ENCODE data around the gene RNF220. TPM values are rescaled to one million over a fixed set of nuclear protein-coding genes. Genes with fewer than 3 reads are reported as not detected.

RNF220 gene
- total RNA-seq, 1 experiment from 2014 or later: 128 TPM

- TF ChIP-seq HMGXB4 (CRISPR knock-in tag; IDR thresholded peaks at IDR 0.05) (no peak), MYBL2 (CRISPR knock-in tag; IDR thresholded peaks at IDR 0.05) (no peak), ZNF532 (CRISPR knock-in tag; IDR thresholded peaks at IDR 0.05; ENCODE audit: borderline replicate concordance) (no peak)
These were observed 55.2 kb downstream of the RNF220 start (continued) for GRCh38 chr1:44460107-44460882.

GRCh38 chr1:44464361-44464760, 59.3 kb downstream of the RNF220 start:
- no peaks in the 10 kb centered on the region for H3K27me3 Mint-ChIP-seq (ENCODE audit: low read depth)
- ChIA-PET POLR2A (no interaction called here), CTCF (no interaction called here)
- no peak for DNase-seq (ENCODE audit: low spot score)
- peaks cover 4% of the 10 kb centered on the region; the same call in 1 of the 2 replicates for H3K9me3 Mint-ChIP-seq
- no peak overlapping the region for H3K27ac Mint-ChIP-seq
- ATAC-seq: no peak
- peaks cover 10% of the 10 kb centered on the region for H3K4me1 Mint-ChIP-seq
- peaks cover 5% of the 10 kb centered on the region for H3K36me3 Mint-ChIP-seq
- no peak overlapping the region for H3K4me3 Mint-ChIP-seq
- TF ChIP-seq NR2C2 (CRISPR knock-in tag; IDR thresholded peaks at IDR 0.05): no peak
- no peak for TF ChIP-seq STAT6 (CRISPR knock-in tag; conservative IDR thresholded peaks at IDR 0.05; ENCODE audit: low read depth)
- no peak for TF ChIP-seq ZNF396 (CRISPR knock-in tag; IDR thresholded peaks at IDR 0.05; ENCODE audit: borderline replicate concordance)
- TF ChIP-seq TP53 (CRISPR knock-in tag; IDR thresholded peaks at IDR 0.05): no peak
- no peak for TF ChIP-seq NR1H2 (CRISPR knock-in tag; IDR thresholded peaks at IDR 0.05)
- TF ChIP-seq ETV6 (CRISPR knock-in tag; IDR thresholded peaks at IDR 0.05): no peak
- TF ChIP-seq ZNF263 (CRISPR knock-in tag; IDR thresholded peaks at IDR 0.05; ENCODE audit: low read depth): no peak
- no peak for TF ChIP-seq GTF2I (CRISPR knock-in tag; conservative IDR thresholded peaks at IDR 0.05)
- TF ChIP-seq EMX1 (CRISPR knock-in tag; IDR thresholded peaks at IDR 0.05): no peak
- TF ChIP-seq CBFB (CRISPR knock-in tag; IDR thresholded peaks at IDR 0.05; ENCODE audit: low read depth): no peak
- no peak for TF ChIP-seq FOXP4 (CRISPR knock-in tag; IDR thresholded peaks at IDR 0.05)
- no peak for TF ChIP-seq ZSCAN18 (CRISPR knock-in tag; IDR thresholded peaks at IDR 0.05)
- no peak for TF ChIP-seq ATF2 (CRISPR knock-in tag; IDR thresholded peaks at IDR 0.05; ENCODE audit: borderline replicate concordance, low read depth)
- TF ChIP-seq ZNF512 (CRISPR knock-in tag; IDR thresholded peaks at IDR 0.05; ENCODE audit: borderline replicate concordance): no peak
- TF ChIP-seq ZNF232 (CRISPR knock-in tag; IDR thresholded peaks at IDR 0.05): no peak

All from WTC11 (cell line).